HG02884 (cell line): ENCODE measurements around the gene DIMT1.

Source experiments
- ATAC-seq: cut with Tn5 transposase; IDR thresholded peaks from one replicate; pipeline ENCODE4 v1.9.1; 2021; ENCODE audit warnings: mild to moderate bottlenecking, moderate library complexity; ENCODE audit not compliant: unreplicated experiment

The DIMT1 gene

GRCh38 chr5:62372600-62372999, 31.1 kb downstream of the DIMT1 start:
- no peak for ATAC-seq

DNA sequence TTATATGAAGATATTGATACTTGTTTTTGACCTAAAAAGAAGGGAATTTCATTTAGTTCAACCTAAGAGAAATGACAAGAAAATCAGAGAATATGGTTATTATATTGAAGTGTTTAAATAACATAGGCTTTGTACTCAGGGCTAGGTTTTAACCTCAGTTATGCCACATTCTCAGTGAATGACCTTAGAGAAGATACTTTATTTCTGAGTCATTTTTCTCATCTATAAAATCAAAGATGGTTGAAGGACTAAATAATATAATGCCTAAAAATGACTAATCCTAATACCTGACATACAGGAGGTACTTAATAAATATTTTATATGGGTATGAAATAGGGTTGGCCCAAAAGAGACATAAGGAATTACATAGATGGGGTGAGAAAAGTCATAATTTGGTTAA, 32.3 kb downstream of the DIMT1 start:
- no peak for ATAC-seq

- no peak for ATAC-seq
Measured at GRCh38 chr5:62369039-62369438, 34.7 kb downstream of the DIMT1 start.

- no peak for ATAC-seq
Measured at GRCh38 chr5:62362701-62363100, 41.0 kb downstream of the DIMT1 start.

DNA sequence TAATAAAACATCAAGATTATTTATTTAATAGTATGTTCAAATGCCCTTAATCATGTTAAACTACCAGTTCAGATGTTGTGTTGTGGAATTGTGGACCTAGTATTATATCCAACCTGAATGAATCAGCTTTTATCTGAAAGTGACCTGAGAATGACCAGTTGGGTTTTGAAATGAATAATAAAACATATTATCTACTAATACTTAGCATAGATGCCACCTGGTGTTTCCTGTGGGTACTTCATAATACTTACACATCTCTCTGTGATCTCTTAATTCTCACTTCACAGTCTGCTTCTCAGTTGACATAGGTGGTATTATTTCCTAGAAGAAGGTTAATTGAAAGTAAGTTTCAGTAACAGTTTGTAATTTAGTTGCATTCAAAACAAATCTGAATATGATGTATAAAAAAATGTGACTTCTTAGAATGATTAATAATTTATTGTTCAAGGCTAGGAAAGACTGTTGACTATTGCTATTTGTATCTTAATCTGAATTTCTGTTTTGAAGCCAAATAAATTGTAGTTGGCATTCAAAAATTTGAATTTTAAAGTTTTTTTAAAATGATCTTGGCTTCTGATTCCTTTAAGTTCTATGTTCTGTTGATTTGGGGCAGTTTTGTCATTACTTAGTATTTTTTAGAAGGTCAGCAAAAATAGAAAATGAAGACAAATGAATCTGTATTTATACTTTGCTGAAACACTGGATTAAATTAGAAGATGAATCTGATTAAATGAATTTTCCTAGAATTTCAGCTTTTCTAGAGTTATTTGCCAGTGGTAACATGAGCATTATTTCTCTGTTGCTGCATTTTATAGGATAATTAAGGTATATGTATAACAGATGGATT, 49.5 kb downstream of the DIMT1 start:
- ATAC-seq: peak; percentile 95

- ATAC-seq: no peak
Measured at GRCh38 chr5:62348723-62349481, 54.8 kb downstream of the DIMT1 start.

DNA sequence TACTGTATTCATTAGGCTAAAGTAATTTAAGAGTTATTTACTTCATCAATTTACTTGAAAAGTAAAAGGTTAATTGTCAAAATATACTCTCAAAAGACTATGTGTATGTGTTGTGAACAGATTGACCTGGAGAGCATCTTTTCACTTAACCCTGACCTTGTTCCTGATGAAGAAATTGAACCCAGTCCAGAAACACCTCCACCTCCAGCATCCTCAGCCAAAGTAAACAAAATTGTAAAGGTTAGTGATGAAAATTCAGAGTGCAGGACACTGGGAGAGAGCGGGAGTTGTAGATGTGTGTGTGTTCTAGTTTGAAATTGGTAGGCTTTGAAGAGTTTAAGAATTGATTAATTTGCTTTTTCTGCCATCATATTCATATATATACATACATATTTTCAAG, 55.8 kb downstream of the DIMT1 start:
- no peak for ATAC-seq

DNA sequence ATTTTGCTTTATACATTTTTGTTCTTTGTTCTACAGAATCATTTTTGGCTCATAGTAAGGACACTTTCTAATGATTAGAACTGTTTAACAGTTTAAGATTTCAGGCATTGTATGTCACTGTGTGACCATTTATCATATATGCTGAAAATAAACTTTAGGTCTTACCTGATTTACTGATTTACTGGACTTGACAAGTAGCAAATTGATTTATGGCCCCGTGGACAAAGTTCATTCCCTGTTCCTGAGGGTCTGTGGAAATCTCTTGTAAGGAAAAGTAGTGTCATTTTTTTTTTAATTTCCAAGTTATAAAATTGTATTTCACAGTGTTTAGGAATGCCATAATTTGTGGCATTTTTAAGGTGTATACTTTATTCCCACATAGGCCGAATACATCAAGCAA, 57.0 kb downstream of the DIMT1 start:
- ATAC-seq: no peak

GRCh38 chr5:62343428-62343827, 60.3 kb downstream of the DIMT1 start:
- no peak for ATAC-seq

GRCh38 chr5:62342476-62342837, 61.2 kb downstream of the DIMT1 start:
- ATAC-seq: peak; percentile 28

- ATAC-seq: peak; percentile 64
Measured at GRCh38 chr5:62341783-62342475, 61.8 kb downstream of the DIMT1 start.

- ATAC-seq: no peak
Measured at GRCh38 chr5:62340979-62341378, 62.7 kb downstream of the DIMT1 start.

GRCh38 chr5:62340392-62340791, 63.3 kb downstream of the DIMT1 start:
- no peak for ATAC-seq
